NCI-H2227 (cell line): ENCODE results near the gene HOXA6.

ENCODE experiments used
- DNase-seq: peaks from one replicate; lab custom pipeline; 2025; ENCODE audit not compliant: unreplicated experiment; lab: John Stamatoyannopoulos, UW

HOXA6 gene

DNA sequence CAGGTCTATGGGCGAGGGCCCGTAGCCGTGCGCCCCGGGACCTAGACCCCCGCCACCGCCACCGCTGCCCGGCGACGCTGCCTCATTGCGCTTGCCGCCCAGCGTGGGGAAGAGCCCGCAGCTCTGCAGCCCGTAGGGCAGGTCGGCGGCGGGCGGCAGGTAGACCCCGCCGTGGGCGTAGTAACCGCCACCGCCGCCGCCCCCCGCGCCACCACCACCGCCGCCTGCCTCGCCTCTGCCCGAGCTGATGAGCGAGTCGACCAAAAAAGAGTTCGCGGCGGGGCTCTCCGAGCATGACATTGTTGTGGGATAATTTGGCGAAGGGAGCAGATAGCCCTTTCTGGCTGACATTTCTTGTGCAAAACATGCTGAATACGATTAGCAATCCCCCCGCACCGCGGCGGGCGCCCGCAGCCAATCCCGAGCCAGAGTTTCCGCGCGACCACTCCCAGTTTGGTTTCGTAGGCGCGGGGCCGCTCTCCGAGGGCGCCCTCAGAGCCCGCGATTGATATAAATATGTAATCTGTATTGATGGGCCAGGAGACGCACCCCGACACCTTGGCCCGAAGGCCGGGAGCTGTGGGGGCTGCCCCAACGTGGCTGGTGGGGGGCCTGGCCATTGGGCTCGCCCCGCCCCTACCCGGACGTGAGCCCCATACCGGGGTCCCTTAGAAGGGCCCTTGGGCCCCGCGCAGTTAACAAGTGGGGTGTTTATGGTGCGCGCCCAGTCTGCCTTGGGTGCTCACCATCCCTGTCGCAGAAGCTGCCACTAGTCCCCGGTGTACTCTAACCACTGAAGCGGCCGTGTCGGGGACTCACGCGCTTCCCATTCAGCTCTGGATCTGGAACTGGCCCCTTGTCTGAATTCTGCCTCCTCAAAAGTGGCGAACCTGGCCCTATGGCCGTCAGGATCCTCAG is 26.6 kb upstream of the HOXA6 start, which contains the start of gene HOXA10:
TSS of gene HOXA10 (minus strand) at position 365 of the 918 bp plus-strand sequence. CDS start at position 351, 14 bp downstream.
- no peak for DNase-seq

DNA sequence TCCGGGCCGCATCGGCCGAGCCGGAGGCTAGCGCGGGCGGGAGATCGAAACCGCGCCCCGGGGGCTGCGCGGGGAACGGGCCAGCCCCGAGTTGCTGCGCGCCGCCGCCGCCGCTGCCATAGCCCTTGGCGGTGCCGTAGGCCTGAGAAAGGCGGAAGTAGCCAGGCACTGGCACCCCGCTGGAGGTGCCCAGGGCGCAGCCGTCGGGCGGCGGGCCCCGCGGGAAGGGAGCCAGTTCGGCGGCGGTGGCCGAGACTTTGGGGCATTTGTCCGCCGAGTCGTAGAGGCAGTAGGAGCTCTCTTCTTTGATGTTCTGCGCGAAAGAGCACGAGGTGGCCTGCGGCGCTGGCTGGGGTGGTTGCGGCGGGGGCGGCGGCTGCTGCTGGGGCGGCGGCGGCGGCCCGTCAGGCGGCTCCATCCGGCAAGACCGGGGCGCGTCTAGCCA is 26.0 kb upstream of the HOXA6 start:
- no peak for DNase-seq

DNA sequence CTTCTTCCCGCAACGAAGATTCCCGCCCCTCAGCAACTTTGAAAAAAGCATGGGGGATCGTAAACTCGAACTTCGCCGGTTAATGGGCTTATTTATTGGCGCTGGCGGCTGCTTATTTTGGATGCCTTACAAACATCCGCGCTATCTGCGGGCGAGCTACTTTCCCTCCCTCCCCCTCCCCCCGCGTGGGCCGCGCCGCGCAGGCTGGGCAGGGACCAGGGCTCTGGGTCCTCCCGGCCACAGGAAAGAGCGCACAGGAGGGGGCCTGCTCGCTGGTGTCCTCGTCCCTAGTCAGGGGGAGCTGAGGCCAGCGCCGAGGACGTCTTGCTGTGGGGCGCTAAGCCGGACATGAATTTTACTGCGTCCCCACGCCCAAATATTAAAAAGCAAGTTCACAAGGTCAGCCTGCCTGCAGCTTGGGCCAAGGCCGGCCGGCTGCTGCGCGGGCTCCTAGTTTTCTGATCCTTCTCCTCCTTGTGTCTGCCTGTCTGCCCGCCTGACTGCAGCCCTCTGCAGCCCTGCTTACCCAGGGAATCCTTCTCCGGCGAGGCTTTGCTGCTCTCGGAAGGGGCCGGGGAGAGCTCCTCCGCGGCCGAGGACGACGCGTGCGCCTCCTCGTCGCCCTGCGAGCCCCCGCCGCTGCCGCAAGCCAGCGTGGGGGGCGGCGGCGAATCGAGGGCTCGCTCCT is 25.4 kb upstream of the HOXA6 start:
- DNase-seq: no peak

DNA sequence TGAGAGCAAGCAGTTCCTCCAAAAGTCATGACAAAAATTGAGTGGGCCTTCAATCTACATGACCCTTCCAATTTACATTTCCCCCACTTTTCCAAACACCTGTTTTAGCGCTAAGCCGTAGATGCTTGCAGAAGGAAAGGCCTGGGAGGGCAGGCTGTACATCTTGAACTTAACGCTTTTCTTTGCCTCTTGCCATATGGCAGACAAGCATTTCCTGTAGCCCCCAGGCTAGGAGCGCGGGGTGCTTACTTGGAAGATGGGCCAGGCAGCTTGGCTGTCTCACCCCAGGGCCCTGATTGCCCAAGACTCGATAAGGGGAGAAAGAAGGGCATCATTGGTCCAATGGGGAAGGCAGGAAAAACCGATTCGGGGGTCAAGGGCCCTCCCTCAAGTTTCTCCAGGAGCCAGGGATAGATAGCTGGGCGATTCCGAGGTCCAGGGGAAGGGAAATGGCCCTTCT is 24.8 kb upstream of the HOXA6 start:
- no peak for DNase-seq

DNA sequence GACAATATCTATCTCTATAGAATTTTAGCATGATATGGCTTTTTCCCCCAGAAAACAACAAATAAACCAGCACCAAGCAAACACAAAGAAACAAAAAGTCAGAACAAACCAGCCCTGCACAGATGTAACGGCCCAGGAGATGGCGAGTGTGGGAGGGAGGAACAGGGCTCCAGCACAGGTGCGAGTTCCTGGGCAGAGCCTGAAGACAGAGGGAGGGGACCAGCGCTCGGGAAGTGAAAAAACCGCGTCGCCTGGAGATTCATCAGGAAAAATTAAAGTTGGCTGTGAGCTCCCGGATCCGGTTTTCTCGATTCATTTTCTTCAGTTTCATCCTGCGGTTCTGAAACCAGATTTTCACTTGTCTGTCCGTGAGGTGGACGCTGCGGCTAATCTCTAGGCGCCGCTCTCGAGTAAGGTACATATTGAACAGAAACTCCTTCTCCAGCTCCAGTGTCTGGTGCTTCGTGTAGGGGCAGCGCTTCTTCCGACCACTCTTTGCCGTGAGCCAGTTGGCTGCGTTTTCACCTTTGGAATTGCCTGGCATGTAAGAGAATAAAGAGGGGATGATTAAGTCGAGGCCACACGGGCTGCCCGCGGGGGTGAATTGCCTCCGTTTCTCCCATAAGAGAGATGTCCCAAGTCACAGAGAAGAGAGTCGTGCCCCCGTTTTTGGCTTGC is 24.2 kb upstream of the HOXA6 start:
- DNase-seq: peak; percentile 38

DNA sequence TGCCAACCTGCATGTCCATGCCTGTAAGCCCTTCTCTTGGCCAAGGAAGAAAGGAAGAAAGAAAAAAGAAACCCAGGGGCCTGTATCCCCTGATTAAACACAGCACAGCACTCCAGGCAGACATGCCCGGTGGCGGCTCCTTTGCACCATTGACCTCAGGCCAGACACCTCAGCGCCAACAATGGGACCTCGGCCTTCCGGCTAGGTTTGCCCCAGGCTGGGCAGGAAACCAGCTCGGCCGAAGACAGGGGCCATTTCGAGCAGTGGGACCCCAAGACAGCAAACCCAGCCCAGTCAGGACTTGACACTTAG is 23.7 kb upstream of the HOXA6 start:
- DNase-seq: no peak

DNA sequence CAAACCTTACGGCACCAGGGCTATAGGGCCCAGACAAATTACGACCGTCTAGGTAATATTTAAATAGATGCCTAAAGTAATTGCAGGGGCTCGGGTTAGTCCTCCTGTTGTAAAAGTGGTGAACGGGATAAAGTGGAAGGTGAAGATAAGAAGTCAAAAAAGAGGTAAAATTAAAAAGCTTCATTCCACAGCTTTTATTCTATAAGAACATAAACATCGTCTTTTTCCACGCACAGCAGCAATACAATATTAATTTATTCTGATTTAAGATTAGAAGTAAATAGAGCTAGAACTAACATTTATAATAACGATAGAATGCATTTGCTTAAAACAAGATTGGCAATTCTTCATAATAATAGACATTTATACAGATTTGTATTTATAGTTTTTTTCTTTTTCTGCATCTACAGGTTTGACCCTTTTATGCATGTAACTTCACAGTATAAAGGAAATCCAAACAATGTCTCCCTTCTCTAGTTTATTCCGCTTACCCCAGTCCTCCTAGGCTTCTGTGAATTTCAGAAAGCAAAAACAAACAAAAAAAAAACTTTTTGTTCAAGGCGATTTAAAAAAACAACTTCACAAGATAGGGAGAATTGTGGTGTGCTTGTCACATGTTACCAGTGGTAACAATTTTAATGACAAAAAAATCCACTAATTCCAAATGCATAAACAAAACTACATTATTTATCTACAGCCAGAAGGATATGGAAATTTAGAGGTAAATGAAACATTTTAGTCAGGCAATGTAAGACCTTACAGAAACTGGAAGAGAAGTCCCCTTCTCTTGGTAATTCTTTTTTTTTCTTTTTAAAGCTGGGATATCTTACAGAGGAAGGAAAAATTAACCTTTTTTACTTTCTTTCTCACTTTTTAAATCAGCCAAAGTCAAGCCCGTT is 23.1 kb upstream of the HOXA6 start:
- DNase-seq: no peak

DNA sequence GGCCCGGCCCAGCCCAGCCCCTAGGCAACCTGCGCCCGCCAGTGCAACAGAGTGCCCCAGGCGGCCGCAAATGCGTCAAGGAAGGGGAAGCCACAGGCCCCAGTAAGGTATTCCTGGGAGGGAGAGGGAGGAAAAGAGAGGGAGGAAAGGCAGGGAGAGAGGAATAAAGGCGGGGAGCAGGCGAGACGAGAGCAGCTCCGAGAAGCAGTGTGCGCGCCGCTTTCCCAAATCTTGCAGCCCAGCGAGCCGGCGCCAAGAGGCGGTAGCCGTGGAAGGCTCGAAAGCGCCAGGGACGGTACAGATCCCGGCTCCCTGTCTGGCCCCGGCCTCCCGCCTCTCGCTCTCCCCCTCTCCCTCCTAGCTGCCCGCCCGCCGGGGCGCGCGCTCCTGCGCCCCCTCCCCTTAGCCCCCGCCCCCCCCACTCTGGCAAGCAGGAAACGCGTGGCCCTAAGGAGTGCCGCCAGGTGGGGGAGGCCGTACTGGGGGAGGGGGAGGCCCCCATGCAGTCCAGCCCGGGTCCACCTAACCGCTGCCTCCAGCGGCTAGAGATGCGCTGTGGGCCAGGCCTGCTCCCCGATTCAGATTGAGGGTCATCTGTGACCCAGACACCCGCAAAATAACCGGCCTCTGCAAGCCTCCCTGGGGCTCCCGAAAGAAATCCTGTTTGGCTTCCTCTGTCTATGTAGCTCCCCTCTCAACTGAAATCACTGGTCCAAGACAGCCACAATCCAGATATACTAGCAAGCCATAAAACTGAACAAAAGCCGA is 22.3 kb upstream of the HOXA6 start:
- no peak for DNase-seq

DNA sequence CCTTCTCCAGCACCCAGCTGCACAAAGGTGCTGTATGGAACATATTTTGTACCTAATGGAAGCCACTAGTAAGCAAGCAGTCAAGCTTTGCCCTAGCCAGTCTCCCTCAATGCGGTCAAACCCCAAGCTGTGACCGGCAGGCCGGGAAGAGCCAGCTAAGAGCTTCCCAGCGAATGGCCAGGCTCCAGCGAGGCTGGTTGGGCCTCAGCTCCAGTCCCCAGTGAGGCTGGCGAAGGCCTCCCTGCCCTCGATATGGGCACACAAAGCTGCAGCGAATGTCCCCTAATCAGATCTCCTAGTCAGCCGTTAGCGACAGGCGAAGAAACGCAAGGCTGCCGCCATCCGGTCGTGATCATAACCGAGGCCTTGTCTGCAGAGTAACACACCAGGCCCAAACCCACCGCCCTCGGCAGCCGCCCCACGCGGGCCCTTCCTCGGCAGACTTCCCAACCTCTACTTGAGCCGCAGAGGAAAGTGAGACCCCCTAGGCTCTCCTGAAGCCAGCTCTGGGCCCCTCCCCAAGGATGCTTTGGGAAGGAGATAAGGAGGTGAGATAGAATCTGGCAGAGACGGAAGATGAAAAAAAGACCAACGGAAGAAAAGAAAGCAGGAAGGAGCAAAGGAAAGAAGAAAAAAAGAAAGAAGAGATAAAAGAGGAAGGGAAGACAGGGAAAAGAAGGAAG is 20.8 kb upstream of the HOXA6 start:
- DNase-seq: no peak

DNA sequence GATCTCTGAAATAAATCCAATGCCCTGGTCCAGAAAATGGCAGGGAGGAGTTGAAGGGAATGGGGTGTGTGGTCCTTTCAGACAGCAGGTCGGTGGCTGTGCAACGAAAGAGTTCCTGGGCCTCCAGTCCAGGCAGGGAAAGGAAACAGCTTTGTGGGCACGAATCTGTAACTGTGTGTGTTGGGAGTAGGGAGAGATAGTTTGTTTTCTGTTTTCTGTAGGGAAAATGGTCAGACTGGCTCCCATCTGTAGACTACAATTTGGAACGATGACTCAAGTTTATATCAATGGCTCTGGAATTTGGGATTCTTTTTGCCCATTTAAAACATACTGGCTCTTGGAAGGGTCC is 20.3 kb upstream of the HOXA6 start:
- DNase-seq: no peak

DNA sequence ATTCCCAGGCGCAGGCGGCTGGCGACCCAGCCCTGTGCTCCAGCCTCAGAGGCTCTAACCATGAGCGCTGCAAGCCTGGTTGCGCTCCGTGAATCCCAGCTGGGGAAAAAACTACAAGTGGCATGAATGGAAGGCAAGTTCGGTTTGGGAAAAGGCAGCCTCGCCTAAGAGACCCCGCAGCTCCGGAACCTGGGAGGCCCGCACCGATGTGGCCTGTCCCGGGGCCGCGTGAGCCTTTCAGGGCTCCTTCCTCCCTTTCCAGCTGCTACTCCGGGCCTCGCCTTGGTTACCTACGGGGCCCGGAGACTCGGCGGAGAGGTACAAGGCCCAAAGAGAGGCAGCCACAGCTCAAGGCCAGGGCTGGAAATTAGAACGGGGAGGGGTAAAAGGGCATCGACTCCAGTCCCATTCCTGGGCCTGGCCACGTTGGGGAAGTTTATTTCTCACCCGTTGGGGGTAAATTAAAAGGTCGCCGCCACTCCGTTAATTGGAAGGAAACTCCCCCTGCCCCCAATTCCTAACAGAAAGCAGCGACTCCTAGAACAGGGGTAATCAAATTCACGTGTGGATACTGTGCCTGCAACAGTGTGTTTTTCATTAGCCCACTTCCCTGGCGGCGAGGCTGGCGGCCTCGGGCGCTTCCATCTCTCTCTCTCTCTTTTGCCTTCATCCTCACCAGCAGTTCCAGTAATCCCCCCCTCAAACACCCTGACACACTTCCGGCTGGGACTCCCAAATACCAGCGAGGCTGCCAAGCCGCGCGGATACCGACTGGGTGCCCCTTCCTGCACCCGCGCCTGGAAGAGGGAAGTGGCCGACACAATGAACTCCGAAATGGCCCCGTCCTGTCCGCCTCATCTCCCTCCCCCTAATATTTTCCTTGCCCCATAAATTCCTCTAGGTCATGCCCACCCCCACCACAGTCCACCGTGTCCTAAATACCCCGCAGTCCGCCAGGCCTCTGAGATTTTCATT is 19.2 kb upstream of the HOXA6 start:
- no peak for DNase-seq

DNA sequence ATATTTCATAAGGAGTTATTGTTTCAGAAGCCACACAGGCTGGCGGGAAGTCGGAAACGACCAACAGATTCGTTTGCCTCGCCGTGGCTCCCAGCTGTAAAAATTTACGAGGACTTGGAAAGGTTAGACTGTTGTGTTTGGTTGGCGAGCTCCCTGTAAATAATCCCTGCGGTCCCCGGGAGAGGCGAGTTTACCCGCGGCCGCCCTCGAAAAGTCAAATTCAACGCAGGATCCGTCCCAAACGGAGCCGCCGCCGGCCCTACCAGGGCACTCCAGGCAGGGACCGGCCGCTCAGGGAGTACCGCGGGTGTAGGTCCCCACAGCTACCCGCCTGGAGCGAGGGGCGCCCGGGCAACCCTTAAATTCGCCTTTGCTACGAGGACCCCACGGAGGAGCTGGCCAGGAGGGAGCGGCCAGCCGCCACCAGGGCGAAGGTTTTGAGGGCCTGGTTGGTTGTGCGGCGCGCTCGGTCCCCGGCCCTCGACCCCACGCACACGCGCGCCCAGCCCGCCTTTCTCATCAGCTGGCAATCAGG is 18.5 kb upstream of the HOXA6 start:
- no peak for DNase-seq

DNA sequence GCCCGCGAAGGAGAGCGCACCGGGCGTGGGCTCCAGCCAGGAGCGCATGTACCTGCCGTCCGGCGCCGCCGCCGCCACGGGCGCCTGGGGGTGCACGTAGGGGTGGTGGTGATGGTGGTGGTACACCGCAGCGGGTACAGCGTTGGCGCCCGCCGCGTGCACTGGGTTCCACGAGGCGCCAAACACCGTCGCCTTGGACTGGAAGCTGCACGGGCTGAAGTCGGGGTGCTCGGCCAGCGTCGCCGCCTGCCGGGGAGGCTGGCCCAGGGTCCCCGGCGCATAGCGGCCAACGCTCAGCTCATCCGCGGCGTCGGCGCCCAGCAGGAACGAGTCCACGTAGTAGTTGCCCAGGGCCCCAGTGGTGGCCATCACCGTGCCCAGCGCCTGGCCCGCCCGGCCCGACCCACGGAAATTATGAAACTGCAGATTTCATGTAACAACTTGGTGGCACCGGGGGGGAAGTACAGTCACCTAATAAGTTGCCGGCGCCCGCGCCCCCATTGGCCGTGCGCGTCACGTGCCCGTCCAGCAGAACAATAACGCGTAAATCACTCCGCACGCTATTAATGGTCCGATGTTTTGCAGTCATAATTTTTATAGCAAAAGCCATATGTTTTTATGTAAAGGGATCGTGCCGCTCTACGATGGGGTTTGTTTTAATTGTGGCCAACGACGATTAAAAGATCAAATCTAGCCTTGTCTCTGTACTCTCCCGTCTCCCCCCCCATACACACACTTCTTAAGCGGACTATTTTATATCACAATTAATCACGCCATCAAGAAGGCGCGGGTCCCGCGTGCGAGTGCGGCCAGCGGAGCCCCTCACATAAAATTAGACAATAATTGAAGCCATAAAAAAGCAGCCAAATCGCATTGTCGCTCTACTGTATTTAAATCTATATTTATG is 17.8 kb upstream of the HOXA6 start, which contains the start of gene HOXA9:
TSS of gene HOXA9 (minus strand) at position 449 of the 907 bp plus-strand sequence. CDS start at position 369, 80 bp downstream.
- no peak for DNase-seq

DNA sequence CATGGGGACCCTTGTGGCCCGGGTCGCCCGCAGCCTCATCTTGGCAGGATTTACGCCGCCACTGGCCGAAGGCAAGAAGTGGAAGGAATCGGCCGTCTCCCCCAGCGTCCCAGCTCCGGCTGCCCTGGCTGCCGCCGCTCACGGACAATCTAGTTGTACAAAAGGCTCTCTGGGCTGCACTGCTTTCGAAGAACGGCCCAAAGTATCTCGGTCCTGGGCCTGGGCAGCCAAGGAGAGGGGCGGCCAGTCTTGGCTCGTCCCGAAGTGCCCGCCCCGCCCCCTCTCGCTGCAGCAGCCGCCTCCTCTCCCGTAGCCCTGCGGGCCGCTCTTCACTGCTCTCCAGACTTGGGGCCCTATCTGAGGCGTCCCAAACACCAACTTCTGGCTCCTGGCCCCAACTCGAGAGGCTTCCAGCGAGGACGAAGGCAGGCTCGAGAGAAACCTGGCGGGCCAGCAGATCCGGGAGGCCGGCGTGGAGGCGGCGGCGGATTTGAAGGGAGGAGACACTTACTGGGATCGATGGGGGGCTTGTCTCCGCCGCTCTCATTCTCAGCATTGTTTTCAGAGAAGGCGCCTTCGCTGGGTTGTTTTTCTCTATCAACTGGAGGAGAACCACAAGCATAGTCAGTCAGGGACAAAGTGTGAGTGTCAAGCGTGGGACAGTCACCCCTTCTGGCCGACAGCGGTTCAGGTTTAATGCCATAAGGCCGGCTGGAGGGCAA is 17.0 kb upstream of the HOXA6 start:
- no peak for DNase-seq

DNA sequence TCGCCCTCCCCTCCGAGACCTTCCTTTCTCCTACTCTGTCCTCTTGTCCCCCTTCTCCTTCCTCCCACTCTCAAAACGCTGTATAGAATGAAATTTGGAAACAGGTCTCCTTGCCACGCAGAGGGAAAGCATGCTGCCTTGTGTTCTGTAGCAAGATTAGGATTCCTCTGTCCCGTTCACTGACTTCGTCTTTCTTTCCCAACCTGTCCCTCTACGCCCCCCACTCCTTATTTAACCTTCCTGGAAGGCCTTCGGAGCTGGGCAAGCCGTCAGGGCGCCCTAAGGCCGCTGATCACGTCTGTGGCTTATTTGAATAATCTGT is 16.4 kb upstream of the HOXA6 start:
- no peak for DNase-seq

DNA sequence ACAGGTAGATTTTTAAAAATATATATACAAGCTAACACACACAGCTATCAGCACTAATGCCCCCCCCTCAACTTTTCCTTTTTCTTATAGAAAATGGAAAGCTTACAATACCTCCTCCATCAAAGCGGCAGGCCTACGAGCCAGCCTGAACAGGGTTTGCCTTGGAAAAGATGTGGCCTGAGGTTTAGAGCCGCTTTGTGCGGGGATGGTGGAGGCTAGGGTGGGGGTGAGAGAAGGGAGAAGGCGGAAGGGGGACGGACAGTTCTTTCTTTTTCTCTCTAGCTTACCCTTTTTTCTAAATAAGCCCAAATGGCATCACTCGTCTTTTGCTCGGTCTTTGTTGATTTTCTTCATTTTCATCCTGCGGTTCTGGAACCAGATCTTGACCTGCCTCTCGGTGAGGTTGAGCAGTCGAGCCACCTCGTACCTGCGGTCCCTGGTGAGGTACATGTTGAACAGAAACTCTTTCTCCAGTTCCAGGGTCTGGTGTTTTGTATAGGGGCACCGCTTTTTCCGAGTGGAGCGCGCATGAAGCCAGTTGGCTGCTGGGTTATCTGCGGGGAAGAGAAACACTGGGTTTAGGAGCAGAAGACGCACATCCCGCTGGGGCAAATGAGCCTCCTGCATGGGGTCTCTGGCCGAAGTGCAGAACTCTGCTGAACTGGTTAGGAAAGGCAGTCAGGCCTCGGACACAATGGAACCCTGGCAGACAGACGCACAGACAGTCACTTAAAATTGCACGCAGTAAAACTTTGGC is 15.9 kb upstream of the HOXA6 start:
- DNase-seq: no peak
